OCI-LY7 (cell line): ENCODE results near the gene BCAR1. TPM values are rescaled to one million over a fixed set of nuclear protein-coding genes. Genes with fewer than 3 reads are reported as not detected.

ENCODE experiments used
- BruUV-seq: library from RNA; stranded (reverse); fragments of 400-500 nt; replicated peaks from 2 replicates; lab custom pipeline; 2021; lab: Mats Ljungman, UMichigan
- CTCF ChIA-PET: fragments of 300-600 bp; sonication (Branson Sonifier 250); formaldehyde crosslinking; loops from one replicate; lab custom pipeline; 2022; ENCODE audit warnings: antibody characterized with exemption; ENCODE audit not compliant: unreplicated experiment; lab: Charles Lee
- POLR2A ChIA-PET: fragments of 300-600 bp; sonication (Branson Sonifier 250); formaldehyde crosslinking; loops from one replicate; lab custom pipeline; 2022; ENCODE audit warnings: antibody characterized with exemption; lab: Charles Lee
- DNase-seq: peaks from one replicate; pipeline ENCODE4 v3.0.0-alpha.2; 2015; ENCODE audit warnings: low spot score
- H2AFZ ChIP-seq: fragments of 200-600 bp; sonication (generic), shearing (Covaris generic); 2 replicates; pipeline ENCODE4 v1.6.1; 2014; ENCODE audit warnings: mild to moderate bottlenecking, antibody characterized with exemption, low read length, moderate library complexity
- H3K27ac ChIP-seq: fragments of 200-600 bp; sonication (generic); 2 replicates; pipeline ENCODE4 v1.5.1; 2014; ENCODE audit warnings: mixed run types, low read depth, mild to moderate bottlenecking, moderate library complexity, low read length, inconsistent platforms; ENCODE audit not compliant: poor library complexity, severe bottlenecking
- H3K36me3 ChIP-seq: fragments of 200-600 bp; sonication (generic); 2 replicates; pipeline ENCODE4 v1.6.1; 2014; ENCODE audit warnings: mild to moderate bottlenecking, antibody characterized with exemption, low read length, moderate library complexity, mixed read lengths; ENCODE audit not compliant: insufficient read depth
- H3K4me1 ChIP-seq: fragments of 200-600 bp; sonication (generic); 2 replicates; pipeline ENCODE4 v1.5.1; 2014; ENCODE audit warnings: mild to moderate bottlenecking, low read length; ENCODE audit not compliant: insufficient read depth, poor library complexity, severe bottlenecking
- H3K4me2 ChIP-seq: fragments of 200-600 bp; sonication (generic); 2 replicates; pipeline ENCODE4 v1.6.1; 2014; ENCODE audit warnings: mild to moderate bottlenecking, low read length
- H3K4me3 ChIP-seq: fragments of 200-600 bp; sonication (generic); 2 replicates; pipeline ENCODE4 v1.5.1; 2014; ENCODE audit warnings: mild to moderate bottlenecking, low read depth, low read length; ENCODE audit not compliant: poor library complexity, severe bottlenecking
- H3K79me2 ChIP-seq: fragments of 200-600 bp; sonication (generic); 2 replicates; pipeline ENCODE4 v1.6.1; 2016; ENCODE audit warnings: low read depth, mild to moderate bottlenecking, low read length, moderate library complexity, mixed read lengths; ENCODE audit not compliant: insufficient read depth
- H3K9me2 ChIP-seq: fragments of 200-600 bp; sonication (generic); 2 replicates; pipeline ENCODE4 v1.6.1; 2016; ENCODE audit warnings: mild to moderate bottlenecking, low read length, mixed read lengths; ENCODE audit not compliant: insufficient read depth
- H3K9me3 ChIP-seq: fragments of 200-600 bp; sonication (generic); 2 replicates; pipeline ENCODE4 v1.6.1; 2014; ENCODE audit warnings: mild to moderate bottlenecking, mixed run types, low read length, mixed read lengths
- H4K20me1 ChIP-seq: fragments of 200-600 bp; sonication (generic); 2 replicates; pipeline ENCODE4 v1.6.1; 2014; ENCODE audit warnings: mild to moderate bottlenecking, antibody characterized with exemption, low read length, moderate library complexity, mixed read lengths; ENCODE audit not compliant: insufficient read depth
- CTCF ChIP-seq: fragments of 200-600 bp; sonication (generic); conservative IDR thresholded peaks from 2 replicates; pipeline ENCODE4 v1.5.1; 2014; ENCODE audit warnings: mild to moderate bottlenecking, antibody characterized with exemption, low read length, moderate library complexity, mixed read lengths
- EZH2phosphoT487 ChIP-seq: fragments of 200-600 bp; sonication (generic); IDR thresholded peaks from 2 replicates; pipeline ENCODE4 v1.6.1; 2018; ENCODE audit warnings: low read depth, borderline replicate concordance, mild to moderate bottlenecking, mixed run types, antibody characterized with exemption, low read length, moderate library complexity, mixed read lengths
- intact Hi-C: fragments of 100-400 bp; cut with micrococcal nuclease; formaldehyde crosslinking; loops from one replicate; pipeline ENCODE4 v1.10.0; 2022; ENCODE audit not compliant: unreplicated experiment
- total RNA-seq, 2 experiments: library from RNA; depleted of rRNA in 1 of 2; stranded (reverse); fragments of >200 nt in 1 of 2; shearing (Covaris generic) in 1 of 2; gene quantifications; 2 replicates each; pipeline ENCODE4 v1.2.3, GENCODE V29; 2014 to 2022

Gene BCAR1
- total RNA-seq, 2 experiments from 2014 or later, result 10.0 to 15.1 TPM

- intact Hi-C loops, result loop anchor here (2.0 kb wide), 1 partner anchor 17 kb away; no protein-coding TSS in a partner anchor
- Histone ChIP-seq H3K4me1 (no peaks in the 10 kb centered on the region), H3K27ac (no peak overlapping the region), H3K36me3 (no peaks in the 10 kb centered on the region), H3K4me2 (peak overlapping the region; percentile 11; the same call in 1 of the 2 replicates), H2AFZ (peak overlapping the region; percentile 74; the same call in 1 of the 2 replicates), H3K9me2 (no peaks in the 10 kb centered on the region), H3K79me2 (no peaks in the 10 kb centered on the region), H4K20me1 (no peaks in the 10 kb centered on the region), H3K4me3 (no peak overlapping the region), H3K9me3 (no peaks in the 10 kb centered on the region)
- POLR2A ChIA-PET, result interaction anchor here (0.5 to 1.2 kb wide), 8 partner anchors 11 to 268 kb away, joined by 3 to 7 read pairs (median 4); no protein-coding TSS in a partner anchor
- BruUV-seq, result no TSS peak
- TF ChIP-seq EZH2phosphoT487, result no peak
- TF ChIP-seq CTCF, result no peak
- CTCF ChIA-PET, result interaction anchor here (0.6 to 1.2 kb wide), 2 partner anchors 13 to 93 kb away, joined by 3 to 4 read pairs; no protein-coding TSS in a partner anchor
- DNase-seq, result peak; percentile 11
Measured at GRCh38 chr16:75219838-75220237, 31.6 kb downstream of the BCAR1 start.

GRCh38 chr16:75219088-75219487 is 32.3 kb downstream of the BCAR1 start:
- CTCF ChIA-PET, result interaction anchor here (1.2 kb wide), 1 partner anchor 14 kb away, joined by 4 read pairs; no protein-coding TSS in a partner anchor
- Histone ChIP-seq H3K4me1 (no peaks in the 10 kb centered on the region), H2AFZ (peak overlapping the region; percentile 74; the same call in 1 of the 2 replicates), H4K20me1 (no peaks in the 10 kb centered on the region), H3K27ac (no peak overlapping the region), H3K9me3 (no peaks in the 10 kb centered on the region), H3K4me2 (no peak overlapping the region), H3K9me2 (no peaks in the 10 kb centered on the region), H3K4me3 (no peak overlapping the region), H3K36me3 (no peaks in the 10 kb centered on the region), H3K79me2 (no peaks in the 10 kb centered on the region)
- POLR2A ChIA-PET, result interaction anchor here (0.7 to 1.2 kb wide), 3 partner anchors 12 to 20 kb away, joined by 3 to 4 read pairs (median 3); no protein-coding TSS in a partner anchor
- no TSS peak for BruUV-seq
- TF ChIP-seq CTCF, result no peak
- no peak for TF ChIP-seq EZH2phosphoT487
- no peak for DNase-seq
- intact Hi-C loops, result loop anchor here (2.0 kb wide), 1 partner anchor 16 kb away; no protein-coding TSS in a partner anchor
